SK-N-SH treated with all-trans-retinoic acid at 6 μM for 48 hours (cell line): ENCODE measurements around the gene CEP120.

ENCODE experiments used
- ATAC-seq: fragments of 200-7000 bp; cut with Tn5 transposase; 3 replicates; pipeline ENCODE4 v1.9.1; 2020; ENCODE audit warnings: mild to moderate bottlenecking, moderate library complexity
- ARNTL ChIP-seq: fragments of 450-650 bp; formaldehyde crosslinking; IDR thresholded peaks from 2 replicates; pipeline ENCODE4 v1.5.0; 2020; ENCODE audit warnings: low read depth, mild to moderate bottlenecking, moderate library complexity, borderline replicate concordance
- BACH2 ChIP-seq: fragments of 250-450 bp; sonication (Bioruptor Pico); IDR thresholded peaks from 2 replicates; pipeline ENCODE4 v1.9.0; 2021; ENCODE audit warnings: mild to moderate bottlenecking, borderline replicate concordance
- CREB5 ChIP-seq: fragments of 250-450 bp; sonication (Bioruptor Pico); IDR thresholded peaks from 2 replicates; pipeline ENCODE4 v1.5.1; 2020; ENCODE audit warnings: low read depth, mild to moderate bottlenecking, moderate library complexity
- CSDC2 ChIP-seq: fragments of 250-450 bp; sonication (Bioruptor Pico); IDR thresholded peaks from 2 replicates; pipeline ENCODE4 v1.5.0; 2020; ENCODE audit warnings: mild to moderate bottlenecking, moderate library complexity
- CSRNP3 ChIP-seq: fragments of 250-450 bp; sonication (Bioruptor Pico); IDR thresholded peaks from 2 replicates; pipeline ENCODE4 v1.5.1; 2021; ENCODE audit warnings: mild to moderate bottlenecking, moderate library complexity
- ESRRG ChIP-seq: fragments of 250-450 bp; sonication (Bioruptor Pico); IDR thresholded peaks from 2 replicates; pipeline ENCODE4 v1.6.1; 2021; ENCODE audit warnings: mild to moderate bottlenecking
- GLIS3 ChIP-seq: fragments of 250-450 bp; sonication (Bioruptor Pico); IDR thresholded peaks from 2 replicates; pipeline ENCODE4 v1.5.0; 2020; ENCODE audit warnings: mild to moderate bottlenecking, moderate library complexity
- ISL1 ChIP-seq: fragments of 250-450 bp; sonication (Bioruptor Pico); IDR thresholded peaks from 2 replicates; pipeline ENCODE4 v2.1.2; 2022; ENCODE audit warnings: mild to moderate bottlenecking, moderate library complexity
- OSR1 ChIP-seq: fragments of 250-450 bp; sonication (Bioruptor Pico); IDR thresholded peaks from 2 replicates; pipeline ENCODE4 v1.8.0; 2022; ENCODE audit warnings: moderate library complexity, mild to moderate bottlenecking, inconsistent platforms
- PATZ1 ChIP-seq: fragments of 250-450 bp; sonication (Bioruptor Pico); IDR thresholded peaks from 2 replicates; pipeline ENCODE4 v1.8.0; 2020; ENCODE audit warnings: mild to moderate bottlenecking, moderate library complexity, borderline replicate concordance
- POU6F1 ChIP-seq: fragments of 250-450 bp; sonication (Bioruptor Pico); IDR thresholded peaks from 2 replicates; pipeline ENCODE4 v1.8.0; 2021; ENCODE audit warnings: low read depth, mild to moderate bottlenecking, moderate library complexity, borderline replicate concordance
- PPARA ChIP-seq: fragments of 250-450 bp; sonication (Bioruptor Pico); IDR thresholded peaks from 2 replicates; pipeline ENCODE4 v1.5.0; 2020; ENCODE audit warnings: mild to moderate bottlenecking, borderline replicate concordance
- RARB ChIP-seq: fragments of 250-450 bp; sonication (Bioruptor Pico); IDR thresholded peaks from 2 replicates; pipeline ENCODE4 v1.8.0; 2021; ENCODE audit warnings: mild to moderate bottlenecking, moderate library complexity
- SNAI2 ChIP-seq: fragments of 250-450 bp; sonication (Bioruptor Pico); IDR thresholded peaks from 2 replicates; pipeline ENCODE4 v1.5.0; 2020; ENCODE audit warnings: mild to moderate bottlenecking, moderate library complexity
- TCF4 ChIP-seq: fragments of 250-450 bp; sonication (Bioruptor Pico); IDR thresholded peaks from 2 replicates; pipeline ENCODE4 v1.8.0; 2021; ENCODE audit warnings: mild to moderate bottlenecking, moderate library complexity, borderline replicate concordance
- TOX ChIP-seq: fragments of 250-450 bp; sonication (Bioruptor Pico); IDR thresholded peaks from 2 replicates; pipeline ENCODE4 v1.8.0; 2021; ENCODE audit warnings: mild to moderate bottlenecking, moderate library complexity, borderline replicate concordance
- TSHZ2 ChIP-seq: fragments of 250-450 bp; sonication (Bioruptor Pico); IDR thresholded peaks from 2 replicates; pipeline ENCODE4 v1.5.0; 2020; ENCODE audit warnings: mild to moderate bottlenecking, moderate library complexity
- ZC3H10 ChIP-seq: fragments of 250-450 bp; sonication (Bioruptor Pico); IDR thresholded peaks from 2 replicates; pipeline ENCODE4 v1.5.1; 2021; ENCODE audit warnings: mild to moderate bottlenecking, moderate library complexity
- ZFP3 ChIP-seq: fragments of 250-450 bp; sonication (Bioruptor Pico); IDR thresholded peaks from 2 replicates; pipeline ENCODE4 v1.5.0; 2020; ENCODE audit warnings: mild to moderate bottlenecking, moderate library complexity
- ZFP30 ChIP-seq: fragments of 450-650 bp; formaldehyde crosslinking; IDR thresholded peaks from 2 replicates; pipeline ENCODE4 v1.5.0; 2022; ENCODE audit warnings: mild to moderate bottlenecking, moderate library complexity
- ZNF565 ChIP-seq: fragments of 450-650 bp; formaldehyde crosslinking; conservative IDR thresholded peaks from 2 replicates; pipeline ENCODE4 v1.5.0; 2020; ENCODE audit warnings: low read depth, mild to moderate bottlenecking, moderate library complexity
- ZNF70 ChIP-seq: fragments of 450-650 bp; formaldehyde crosslinking; IDR thresholded peaks from 2 replicates; pipeline ENCODE4 v1.5.0; 2020; ENCODE audit warnings: mild to moderate bottlenecking, moderate library complexity
- ZNF8 ChIP-seq: fragments of 450-650 bp; formaldehyde crosslinking; IDR thresholded peaks from 2 replicates; pipeline ENCODE4 v1.5.0; 2020; ENCODE audit warnings: mild to moderate bottlenecking, moderate library complexity

CEP120 gene

GRCh38 chr5:123429993-123430392 lies 6.8 kb upstream of the CEP120 start:
- ATAC-seq, result no peak
- TF ChIP-seq ISL1 (CRISPR knock-in tag), result no peak
- TF ChIP-seq PPARA (CRISPR knock-in tag), result no peak
- no peak for TF ChIP-seq ZC3H10
- no peak for TF ChIP-seq ZFP3 (CRISPR knock-in tag)
- no peak for TF ChIP-seq ZNF8 (CRISPR knock-in tag)
- TF ChIP-seq TSHZ2 (CRISPR knock-in tag), result no peak
- no peak for TF ChIP-seq CSRNP3 (CRISPR knock-in tag)
- no peak for TF ChIP-seq ZFP30 (CRISPR knock-in tag)
- TF ChIP-seq TCF4 (CRISPR knock-in tag), result no peak
- TF ChIP-seq ZNF565 (CRISPR knock-in tag), result no peak
- no peak for TF ChIP-seq RARB (CRISPR knock-in tag)
- TF ChIP-seq CSDC2, result no peak
- TF ChIP-seq ZNF70, result no peak
- no peak for TF ChIP-seq ESRRG (CRISPR knock-in tag)
- no peak for TF ChIP-seq OSR1
- TF ChIP-seq PATZ1, result no peak

- TF ChIP-seq PATZ1 (no peak), GLIS3 (no peak), TCF4 (CRISPR knock-in tag) (no peak), OSR1 (no peak), BACH2 (CRISPR knock-in tag) (no peak), SNAI2 (CRISPR knock-in tag) (no peak), ZC3H10 (no peak), CREB5 (no peak), PPARA (CRISPR knock-in tag) (no peak), ARNTL (CRISPR knock-in tag) (no peak), CSDC2 (no peak), ZFP30 (CRISPR knock-in tag) (no peak), ZNF565 (CRISPR knock-in tag) (no peak), ZNF70 (no peak), CSRNP3 (CRISPR knock-in tag) (no peak), POU6F1 (no peak), TSHZ2 (CRISPR knock-in tag) (no peak), TOX (CRISPR knock-in tag) (no peak)
- no peak for ATAC-seq
These were observed 6.2 kb upstream of the CEP120 start for GRCh38 chr5:123429221-123429954.
